ENCODE measurements around the gene KIF19.
A peak's percentile ranks its signal among the peaks of the same experiment; 100 is the strongest.

Gene KIF19

DNA sequence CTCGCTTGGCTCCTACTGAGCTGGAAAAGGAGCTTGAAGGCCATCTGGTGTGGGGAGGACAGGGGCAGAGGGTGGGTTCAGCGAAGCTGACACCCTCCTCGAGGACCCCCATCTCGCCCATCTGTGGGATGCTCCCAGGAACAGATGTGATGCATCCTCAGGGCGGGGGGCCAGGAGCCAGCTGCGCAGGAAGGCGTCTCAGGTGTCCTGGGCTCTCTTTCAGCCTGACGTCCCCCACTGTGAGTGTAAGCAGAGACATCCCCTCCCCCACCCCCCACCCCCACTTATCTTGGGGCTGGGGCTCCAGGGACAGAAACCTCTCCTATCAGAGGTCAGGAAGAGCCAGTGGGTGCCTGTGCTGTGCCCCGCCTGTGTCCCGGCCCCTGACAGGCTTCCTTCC, 16.2 kb downstream of the KIF19 start:
- no peak for DNase-seq (ENCODE audit: low read depth in 3 of 3)

DNA sequence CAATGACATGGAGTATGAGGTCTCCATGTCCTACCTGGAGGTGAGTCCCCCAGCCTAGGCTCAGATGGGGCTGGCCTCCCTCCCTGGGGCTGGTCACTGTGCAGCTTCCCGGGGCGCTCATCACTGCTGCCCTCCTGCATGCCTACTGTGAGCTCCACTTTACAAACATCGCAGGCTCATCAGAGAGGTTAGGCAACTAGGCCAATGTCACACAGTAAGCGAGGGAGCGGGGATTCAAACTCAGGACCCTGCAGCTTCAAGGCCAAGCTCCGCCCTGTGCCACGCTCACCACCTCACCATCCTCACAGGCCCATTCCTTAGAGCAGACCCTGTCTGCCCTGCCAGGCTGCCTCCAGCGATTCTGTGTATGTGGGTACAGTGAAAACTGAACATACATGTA, 17.1 kb downstream of the KIF19 start:
- DNase-seq (ENCODE audit: low read depth in 3 of 3): no peak

DNA sequence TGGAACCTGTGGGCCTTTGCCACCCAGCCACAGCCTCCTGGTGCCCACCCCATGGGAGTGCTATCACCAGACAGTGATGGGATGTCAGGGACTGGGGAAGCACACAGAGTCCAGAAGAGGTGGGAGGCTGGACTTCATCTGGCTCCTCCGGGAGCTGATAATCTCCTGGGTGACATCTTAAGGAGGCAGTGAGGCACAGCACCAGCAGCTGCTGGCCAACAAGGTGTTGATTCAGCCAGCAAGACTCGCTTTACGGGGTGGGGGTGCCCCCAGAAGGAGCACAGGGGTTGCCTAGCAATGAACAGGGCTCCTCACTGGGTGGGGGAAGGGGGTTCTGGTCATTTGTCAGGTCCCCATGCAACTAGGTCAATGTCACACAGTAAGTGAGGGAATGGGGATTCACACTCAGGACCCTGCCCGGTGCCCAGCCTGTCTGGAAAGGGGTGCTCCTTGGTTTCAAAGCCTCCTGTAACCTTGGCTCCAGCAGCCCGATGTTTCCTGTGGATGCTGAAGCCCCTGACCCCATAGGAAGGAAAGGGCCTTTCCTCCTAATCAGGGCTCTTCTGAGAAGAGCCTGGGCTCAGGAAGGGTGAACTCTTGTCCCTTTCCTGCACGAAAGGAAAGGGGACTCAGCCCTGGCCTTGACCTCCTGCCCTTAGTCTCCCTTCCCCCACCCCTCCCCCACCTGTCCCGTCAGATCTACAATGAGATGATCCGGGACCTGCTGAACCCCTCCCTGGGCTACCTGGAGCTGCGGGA, 17.7 kb downstream of the KIF19 start:
- DNase-seq (ENCODE audit: low read depth in 3 of 3): no peak

DNA sequence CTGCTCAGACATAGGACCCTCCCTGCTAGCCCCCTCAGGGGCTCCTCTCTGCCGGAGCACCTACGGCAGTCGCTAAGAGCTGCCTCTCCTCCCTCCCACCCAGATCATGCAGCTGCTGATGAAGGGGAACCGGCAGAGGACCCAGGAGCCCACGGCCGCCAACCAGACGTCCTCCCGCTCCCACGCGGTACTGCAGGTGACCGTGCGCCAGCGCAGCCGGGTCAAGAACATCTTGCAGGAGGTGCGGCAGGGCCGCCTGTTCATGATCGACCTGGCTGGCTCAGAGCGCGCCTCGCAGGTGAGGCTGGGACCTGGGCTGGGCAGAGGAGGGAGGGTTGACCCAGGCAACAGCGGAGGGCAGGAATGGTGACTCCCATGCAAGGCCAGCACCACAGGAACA, 18.6 kb downstream of the KIF19 start:
- DNase-seq (ENCODE audit: low read depth in 3 of 3): no peak

DNA sequence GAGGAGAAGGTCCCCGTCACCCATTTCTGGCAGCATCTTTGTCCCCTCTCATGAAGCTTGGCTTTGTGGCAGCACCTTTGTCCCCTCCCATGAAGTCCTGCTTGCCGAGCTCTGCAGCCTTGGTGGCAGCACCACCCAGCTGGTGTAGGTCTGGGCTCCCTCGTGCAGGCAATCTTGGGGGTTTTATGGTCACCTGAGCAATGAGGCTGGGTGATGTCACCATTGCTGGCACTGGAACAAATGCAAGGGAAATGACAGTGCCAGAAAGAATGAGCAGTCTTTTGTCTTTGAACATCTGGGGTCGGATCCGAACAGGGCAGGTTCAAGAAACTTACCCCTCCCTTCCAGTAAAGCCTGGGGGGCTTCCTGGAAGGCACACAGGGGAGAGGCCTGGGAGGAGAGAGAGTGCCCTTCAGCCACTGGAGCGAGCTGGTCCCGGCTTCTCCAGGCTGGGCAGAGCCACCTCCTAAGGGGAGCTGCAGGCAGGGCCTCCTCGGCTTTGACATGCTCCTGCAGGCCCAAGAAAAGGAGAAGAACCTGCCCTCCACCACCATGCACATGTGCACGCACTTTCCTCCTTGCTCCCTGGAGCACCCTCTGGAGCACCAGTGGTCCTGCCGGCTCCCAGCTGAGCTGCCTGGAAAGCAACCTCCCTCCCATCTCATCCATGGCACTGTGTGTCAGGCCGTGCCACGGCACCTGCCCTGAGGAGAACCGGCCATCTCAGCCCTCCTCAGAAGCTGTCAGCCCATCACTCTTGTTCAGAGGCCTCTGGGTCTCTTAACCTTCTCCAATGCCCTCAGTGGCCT, 19.6 kb downstream of the KIF19 start:
- DNase-seq (ENCODE audit: low read depth in 3 of 3): no peak

DNA sequence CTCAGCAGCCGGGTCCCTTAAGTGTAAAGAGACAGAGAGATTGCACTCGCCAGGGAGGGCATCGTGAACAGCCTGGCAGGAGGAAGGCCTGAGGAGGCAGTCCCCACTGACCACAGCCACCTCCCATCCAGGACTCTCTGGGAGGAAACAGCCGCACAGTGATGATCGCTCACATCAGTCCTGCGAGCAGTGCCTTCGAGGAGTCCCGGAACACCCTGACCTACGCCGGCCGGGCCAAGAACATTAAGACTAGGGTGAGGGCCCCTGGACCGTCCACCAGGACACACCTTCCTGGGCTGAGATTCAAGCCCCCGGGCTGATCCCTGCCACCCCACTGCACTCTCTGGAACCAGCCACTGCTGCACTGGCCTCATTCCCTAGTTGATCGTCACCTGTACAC, 21.6 kb downstream of the KIF19 start:
- DNase-seq (ENCODE audit: low read depth in 3 of 3): no peak

DNA sequence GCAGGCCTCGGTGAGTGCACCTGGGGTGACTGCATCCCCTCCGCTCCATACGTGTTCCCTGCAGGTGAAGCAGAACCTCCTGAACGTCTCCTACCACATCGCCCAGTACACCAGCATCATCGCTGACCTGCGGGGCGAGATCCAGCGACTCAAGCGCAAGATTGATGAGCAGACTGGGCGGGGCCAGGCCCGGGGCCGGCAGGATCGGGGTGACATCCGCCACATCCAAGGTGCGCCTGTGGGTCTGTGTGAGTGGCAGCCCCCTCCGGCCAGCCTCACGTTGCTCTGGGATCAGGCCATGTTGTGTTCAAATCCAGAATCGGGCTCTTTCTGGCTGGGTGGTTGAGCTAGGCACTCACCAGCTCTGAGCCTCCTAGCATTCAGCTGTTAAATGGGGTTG, 23.1 kb downstream of the KIF19 start:
- no peak for DNase-seq (ENCODE audit: low read depth in 3 of 3)

DNA sequence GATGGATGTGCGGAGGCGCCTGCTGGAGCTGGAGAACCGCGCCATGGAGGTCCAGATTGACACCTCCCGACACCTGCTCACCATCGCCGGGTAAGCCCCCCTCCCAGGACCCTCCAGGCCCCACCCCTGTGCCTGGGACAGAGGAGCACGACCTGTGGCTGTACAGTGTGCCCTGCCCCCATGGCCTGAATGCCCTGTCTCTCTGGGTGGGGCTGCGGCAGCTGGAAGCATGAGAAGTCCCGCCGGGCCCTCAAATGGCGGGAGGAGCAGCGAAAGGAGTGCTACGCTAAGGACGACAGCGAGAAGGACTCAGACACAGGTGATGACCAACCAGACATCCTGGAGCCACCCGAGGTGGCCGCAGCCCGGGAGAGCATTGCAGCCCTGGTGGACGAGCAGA, 24.5 kb downstream of the KIF19 start:
- no peak for DNase-seq (ENCODE audit: low read depth in 3 of 3)

DNA sequence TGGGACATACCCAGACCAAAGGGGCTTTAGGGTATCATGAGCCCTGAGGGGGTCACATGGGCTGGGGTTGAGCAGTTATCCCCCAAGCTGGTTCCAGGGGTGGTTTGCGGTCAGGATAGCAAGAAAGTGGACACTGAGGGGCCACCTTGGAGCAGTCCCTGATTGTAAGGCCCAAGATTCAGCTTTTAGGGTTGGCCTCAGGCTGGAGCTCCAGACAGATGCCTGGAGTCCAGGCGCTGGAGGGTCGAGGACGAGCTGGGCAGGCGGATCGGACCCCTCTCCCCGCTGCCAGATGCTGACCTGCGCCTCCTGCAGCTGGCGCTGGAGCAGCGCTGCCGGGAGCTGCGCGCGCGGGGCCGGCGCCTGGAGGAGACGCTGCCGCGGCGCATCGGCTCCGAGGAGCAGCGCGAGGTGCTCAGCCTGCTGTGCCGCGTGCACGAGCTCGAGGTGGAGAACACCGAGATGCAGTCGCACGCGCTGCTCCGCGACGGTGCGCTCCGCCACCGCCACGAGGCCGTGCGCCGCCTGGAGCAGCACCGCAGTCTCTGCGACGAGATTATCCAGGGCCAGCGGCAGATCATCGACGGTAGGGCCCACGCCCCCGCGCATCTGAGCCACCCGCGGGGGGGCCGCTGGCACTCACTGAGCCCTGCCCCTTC, 25.7 kb downstream of the KIF19 start:
- no peak for DNase-seq (ENCODE audit: low read depth in 3 of 3)

DNA sequence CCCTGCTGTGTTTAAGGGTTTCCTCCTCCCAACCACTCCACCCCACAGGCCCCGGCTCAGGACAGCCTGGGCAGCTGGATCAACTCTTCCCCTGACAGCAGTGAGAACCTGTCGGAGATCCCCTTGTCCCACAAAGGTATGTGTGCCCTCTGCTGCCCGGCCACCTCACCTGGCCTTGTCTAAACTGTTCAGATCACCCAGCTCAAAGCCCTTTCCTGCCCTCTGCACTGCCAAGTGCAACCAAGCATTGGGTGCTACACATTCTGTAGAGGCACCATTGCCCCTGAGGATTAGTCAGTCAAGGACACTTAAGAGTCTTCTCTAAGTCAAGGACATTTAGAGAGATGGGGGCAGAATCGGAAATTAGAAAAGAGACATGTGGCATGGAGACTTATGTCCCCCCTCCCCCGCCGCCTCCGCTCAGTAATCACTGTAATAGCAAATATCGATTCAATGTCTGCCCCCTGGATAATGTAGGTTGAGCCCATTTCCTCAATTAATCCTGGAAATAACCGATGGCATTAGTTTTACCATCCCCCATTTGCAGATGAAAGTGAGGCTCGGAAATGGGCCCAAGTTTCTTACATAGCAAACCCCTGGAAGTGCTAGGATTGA, 27.5 kb downstream of the KIF19 start:
- no peak for DNase-seq (ENCODE audit: low read depth in 3 of 3)

DNA sequence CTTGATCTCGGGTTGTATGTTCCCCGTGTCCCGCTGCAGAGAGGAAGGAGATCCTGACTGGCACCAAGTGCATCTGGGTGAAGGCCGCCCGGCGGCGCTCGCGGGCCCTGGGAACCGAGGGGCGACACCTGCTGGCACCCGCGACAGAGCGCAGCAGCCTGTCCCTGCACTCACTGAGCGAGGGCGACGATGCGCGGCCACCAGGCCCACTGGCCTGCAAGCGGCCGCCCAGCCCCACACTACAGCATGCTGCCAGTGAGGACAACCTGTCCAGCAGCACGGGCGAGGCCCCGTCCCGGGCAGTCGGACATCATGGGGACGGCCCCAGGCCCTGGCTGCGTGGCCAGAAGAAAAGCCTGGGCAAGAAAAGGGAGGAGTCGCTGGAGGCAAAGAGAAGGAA, 28.1 kb downstream of the KIF19 start:
- DNase-seq (ENCODE audit: low read depth in 3 of 3): peak in 1 of 3 experiments; percentile 6

DNA sequence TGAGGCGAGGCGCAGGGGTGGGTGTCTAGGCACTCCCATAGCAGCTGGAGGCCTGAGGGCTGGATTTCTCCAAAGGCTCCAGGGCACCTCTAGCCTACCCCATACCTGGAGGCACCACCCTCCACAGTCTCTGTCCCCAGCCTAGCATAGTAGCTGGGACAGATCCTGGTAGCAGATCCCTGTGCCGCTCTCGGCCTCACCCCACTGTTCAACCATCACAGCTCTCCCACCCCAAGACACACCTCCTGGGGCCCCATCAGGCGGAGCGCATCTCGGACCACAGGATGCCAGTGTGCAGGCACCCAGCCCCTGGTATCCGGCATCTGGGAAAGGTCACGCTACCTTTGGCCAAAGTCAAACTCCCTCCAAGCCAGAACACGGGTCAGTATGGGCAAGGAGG, 28.5 kb downstream of the KIF19 start:
- no peak for DNase-seq (ENCODE audit: low read depth in 3 of 3)

DNA sequence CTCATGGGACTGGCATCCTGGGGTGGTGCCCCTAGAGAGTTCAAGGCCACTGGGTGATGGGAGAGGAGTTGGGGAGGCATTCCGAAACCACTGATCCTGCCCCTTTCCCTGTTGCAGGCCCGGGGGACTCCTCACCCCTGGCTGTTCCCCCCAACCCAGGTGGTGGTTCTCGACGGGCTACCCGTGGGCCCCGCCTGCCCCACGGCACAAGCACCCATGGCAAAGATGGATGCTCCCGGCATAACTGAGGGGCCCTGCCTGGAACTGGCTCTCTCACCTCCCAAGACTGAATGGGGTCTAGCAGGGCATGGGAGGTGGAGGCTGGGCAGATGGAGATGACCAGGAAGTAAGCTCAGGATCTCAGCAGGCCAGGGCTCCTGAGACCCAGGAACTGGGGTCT, 29.0 kb downstream of the KIF19 start:
- DNase-seq (ENCODE audit: low read depth in 3 of 3): no peak

DNA sequence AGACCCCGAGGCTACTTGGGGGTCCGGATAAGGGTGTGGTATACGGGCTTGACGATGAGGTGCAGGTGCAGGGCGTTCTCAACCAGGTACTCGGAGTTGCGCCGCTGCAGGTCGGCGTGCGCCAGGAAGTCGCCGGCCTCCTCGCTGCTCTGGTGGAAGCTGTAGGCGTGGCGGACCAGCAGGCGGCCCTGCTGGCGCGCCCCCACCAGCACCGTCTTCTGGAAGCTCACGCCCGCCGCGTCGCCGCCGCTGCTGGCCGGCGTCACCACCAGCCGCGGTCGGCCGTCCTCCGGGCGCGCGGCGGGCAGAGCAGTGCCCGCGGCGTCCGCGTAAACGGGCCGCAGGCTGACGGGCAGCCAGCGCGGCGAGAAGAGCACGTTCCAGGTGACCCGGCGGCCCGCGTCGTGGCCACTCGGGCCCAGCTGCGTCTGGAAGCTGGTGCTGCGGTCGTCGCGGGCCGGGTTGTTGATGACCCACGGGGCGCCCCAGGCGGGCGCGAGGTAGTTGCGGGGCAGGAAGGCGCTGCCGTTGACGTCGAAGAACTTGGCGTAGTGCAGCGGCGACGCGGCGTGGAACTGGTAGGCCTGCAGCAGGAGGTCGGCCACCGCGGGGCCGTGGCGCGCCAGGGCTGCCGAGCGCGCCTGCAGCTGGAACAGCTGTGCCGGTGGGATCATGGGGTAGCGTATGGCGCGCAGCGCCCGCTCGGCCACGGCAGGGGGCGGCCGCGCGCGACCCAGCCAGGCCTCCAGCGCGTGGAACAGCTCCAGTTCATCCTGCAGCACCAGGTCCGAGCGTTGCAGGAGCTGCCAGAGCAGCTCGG, 30.8 kb downstream of the KIF19 start:
- DNase-seq (ENCODE audit: low read depth in 3 of 3): no peak

DNA sequence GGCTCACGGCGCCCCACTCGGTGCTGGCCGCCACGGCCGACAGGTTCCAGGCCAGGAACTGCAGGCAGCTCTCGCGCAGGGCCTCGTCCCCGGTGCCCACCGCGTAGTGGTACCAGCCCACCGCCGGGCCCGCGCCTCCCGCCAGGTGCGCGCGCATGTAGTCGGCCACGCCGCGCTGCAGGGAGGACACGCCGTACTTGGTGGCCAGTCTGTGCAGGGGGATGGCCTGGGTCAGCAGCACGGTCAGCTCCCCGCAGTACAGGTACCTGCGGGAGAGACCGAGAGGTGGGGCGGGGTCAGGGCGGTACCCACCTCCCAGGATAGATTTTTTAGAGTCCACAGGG, 31.4 kb downstream of the KIF19 start:
- no peak for DNase-seq (ENCODE audit: low read depth in 3 of 3)

DNA sequence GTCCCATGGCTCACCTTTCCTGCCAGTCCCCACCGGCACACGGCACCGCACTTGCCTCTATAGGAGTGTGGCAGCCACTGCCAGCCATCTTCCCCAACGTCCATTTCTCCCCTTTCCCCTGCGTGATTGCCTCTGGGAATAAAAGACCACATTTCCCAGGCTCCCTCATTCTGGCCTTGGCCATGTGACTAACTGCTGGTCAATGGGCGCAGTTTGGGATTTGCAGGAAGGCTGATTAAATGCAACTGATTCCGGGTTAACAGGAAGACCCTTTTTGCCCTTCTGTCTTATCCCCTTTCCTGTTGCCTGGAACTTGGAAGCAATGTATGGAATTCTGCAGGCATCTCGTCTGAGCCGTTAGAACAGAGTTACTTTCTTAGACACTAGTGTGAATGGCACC, 32.7 kb downstream of the KIF19 start:
- no peak for DNase-seq (ENCODE audit: low read depth in 3 of 3)

DNA sequence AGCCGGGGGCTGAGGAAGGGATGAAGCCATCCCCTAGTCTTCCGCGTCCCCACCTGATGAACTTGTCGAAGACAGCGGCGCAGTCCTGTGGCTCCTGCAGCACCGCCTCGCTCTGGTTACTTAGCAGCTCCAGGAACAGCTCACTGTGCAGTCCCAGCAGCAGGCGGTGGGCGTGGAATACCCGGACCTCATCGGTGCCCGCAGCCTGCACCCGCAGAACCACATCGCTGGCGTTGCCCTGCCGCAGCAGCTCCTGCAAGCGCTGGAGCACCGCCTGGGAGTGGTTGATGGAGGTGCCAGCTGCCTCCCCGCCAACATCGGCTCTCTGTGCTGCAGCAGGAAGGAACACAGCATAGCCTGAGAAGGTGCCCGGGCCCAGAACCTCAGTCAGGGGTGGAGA, 33.9 kb downstream of the KIF19 start:
- DNase-seq (ENCODE audit: low read depth in 3 of 3): no peak

DNA sequence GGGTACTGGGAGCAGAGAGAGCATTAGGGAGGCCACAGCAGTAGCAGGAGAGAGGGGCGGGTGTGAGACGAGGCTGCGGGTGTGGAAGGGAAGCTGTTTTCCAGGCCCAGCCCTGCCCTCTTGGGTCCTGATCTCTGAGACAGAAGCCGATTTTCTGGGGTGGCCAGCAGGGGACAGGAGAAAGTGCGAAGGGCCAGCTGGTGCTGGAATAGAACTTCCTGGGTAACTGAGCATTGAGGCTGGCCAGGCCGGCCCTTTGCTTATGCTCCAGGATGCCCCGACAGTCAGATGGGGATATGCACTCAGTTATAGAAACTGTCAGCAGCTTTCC, 34.8 kb downstream of the KIF19 start:
- DNase-seq (ENCODE audit: low read depth in 3 of 3): no peak

DNA sequence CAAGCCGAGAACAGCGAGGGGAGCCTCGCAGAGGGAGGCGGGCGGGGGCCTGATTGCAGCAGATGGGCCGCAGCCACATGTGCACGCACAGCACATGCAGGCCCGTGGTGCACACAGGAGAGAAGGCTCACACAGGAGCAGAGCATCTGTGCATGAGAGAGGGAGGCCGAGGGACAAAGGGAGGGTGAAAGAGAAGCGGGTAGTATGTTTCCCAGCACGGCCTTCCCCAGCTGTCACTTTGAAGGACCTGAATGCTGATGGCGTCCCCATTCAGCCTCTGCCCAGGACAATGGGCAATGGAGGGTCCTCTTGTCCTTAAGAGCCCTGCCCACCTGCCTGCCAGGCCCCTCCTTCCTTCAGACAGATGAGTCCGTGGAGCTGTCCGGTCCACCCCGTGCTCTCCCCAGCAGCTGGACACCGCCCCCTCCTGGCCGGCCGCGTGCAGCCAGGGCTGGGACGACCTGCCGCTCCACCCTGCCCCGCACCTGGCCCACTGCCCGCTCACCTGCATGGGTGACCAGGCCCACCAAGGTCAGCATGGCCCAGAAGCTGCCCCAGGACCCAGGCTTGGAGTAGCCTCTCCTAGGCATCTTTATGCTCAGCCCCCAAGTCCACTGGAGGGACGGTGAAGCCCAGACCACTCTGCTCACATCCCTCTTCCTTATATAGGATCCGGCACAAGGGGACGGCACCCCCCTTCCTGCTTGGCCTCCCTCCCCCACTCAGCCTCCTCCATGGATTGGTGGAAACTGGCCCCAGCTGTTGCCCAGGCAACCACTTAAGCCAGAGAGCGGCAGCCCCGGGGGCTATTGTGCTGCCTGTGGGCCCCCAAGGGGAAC, 35.4 kb downstream of the KIF19 start, which contains the start of gene BTBD17:
TSS of gene BTBD17 (minus strand) at position 639 of the 839 bp plus-strand sequence. CDS start at position 590, 49 bp downstream.
- DNase-seq (ENCODE audit: low read depth in 3 of 3): no peak

DNA sequence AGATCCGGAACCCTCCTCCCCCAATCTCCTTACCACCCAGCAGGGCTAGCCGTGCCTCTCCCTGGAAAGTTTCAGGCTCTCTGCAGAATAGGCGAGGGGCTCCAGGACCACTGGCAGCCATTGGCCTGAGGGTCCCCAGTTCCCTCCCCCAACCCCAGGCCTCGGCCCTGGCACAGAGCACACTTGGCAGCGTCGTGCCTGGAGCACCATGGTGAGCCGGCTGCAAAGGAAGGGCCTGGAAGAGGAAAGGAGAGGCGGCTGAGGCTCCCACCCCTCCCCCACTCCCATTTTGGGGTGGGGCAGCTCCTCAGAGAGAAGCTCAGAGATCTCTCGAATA, 36.0 kb downstream of the KIF19 start:
- no peak for DNase-seq (ENCODE audit: low read depth in 3 of 3)
